ENCODE measurements around the gene DCAF8. TPM values are rescaled to one million over a fixed set of nuclear protein-coding genes. Genes with fewer than 3 reads are reported as not detected.

DCAF8 gene
- total RNA-seq, 1 donor from 2014 or later: 88.4 TPM

- DNase-seq (ENCODE audit: low spot score): no peak
- H3K27me3 Mint-ChIP-seq (ENCODE audit: low read depth): no peaks in the 10 kb centered on the region
- peaks cover 53% of the 10 kb centered on the region for H3K4me1 Mint-ChIP-seq (ENCODE audit: low read depth)
- TF ChIP-seq CTCF (IDR thresholded peaks at IDR 0.05): no peak
- no peaks in the 10 kb centered on the region for H3K9me3 Mint-ChIP-seq (ENCODE audit: low read depth)
- peak within 1 kb of the TSS; percentile 89 for H3K4me3 Mint-ChIP-seq (ENCODE audit: unreplicated experiment)
- peak within 1 kb of the TSS; percentile 99 for H3K27ac Mint-ChIP-seq (ENCODE audit: unreplicated experiment)
- H3K36me3 Mint-ChIP-seq (ENCODE audit: low read depth): peaks cover 16% of the 10 kb centered on the region
Observed at GRCh38 chr1:160205242-160206035, 56.9 kb downstream of the DCAF8 start, which contains the start of gene PEA15. Gene PEA15 (plus strand): TSS chr1:160205384. CDS start chr1:160211545, 6,161 bp downstream.

GRCh38 chr1:160204526-160205241 is 57.7 kb downstream of the DCAF8 start:
- Mint-ChIP-seq H3K36me3 (ENCODE audit: low read depth) (peaks cover 14% of the 10 kb centered on the region), H3K4me3 (ENCODE audit: unreplicated experiment) (peak overlapping the region; percentile 89), H3K27me3 (ENCODE audit: low read depth) (no peaks in the 10 kb centered on the region), H3K9me3 (ENCODE audit: low read depth) (no peaks in the 10 kb centered on the region), H3K27ac (ENCODE audit: unreplicated experiment) (peak overlapping the region; percentile 99), H3K4me1 (ENCODE audit: low read depth) (peaks cover 45% of the 10 kb centered on the region)
- TF ChIP-seq CTCF (IDR thresholded peaks at IDR 0.05): no peak
- DNase-seq (ENCODE audit: low spot score): no peak

GRCh38 chr1:160200786-160201185 is 61.6 kb downstream of the DCAF8 start:
- no peaks in the 10 kb centered on the region for H3K9me3 Mint-ChIP-seq (ENCODE audit: low read depth)
- TF ChIP-seq CTCF (IDR thresholded peaks at IDR 0.05): no peak
- no peaks in the 10 kb centered on the region for H3K27me3 Mint-ChIP-seq (ENCODE audit: low read depth)
- no peak for DNase-seq (ENCODE audit: low spot score)
- H3K4me3 Mint-ChIP-seq (ENCODE audit: unreplicated experiment): no peak overlapping the region
- H3K36me3 Mint-ChIP-seq (ENCODE audit: low read depth): no peaks in the 10 kb centered on the region
- H3K4me1 Mint-ChIP-seq (ENCODE audit: low read depth): peaks cover 10% of the 10 kb centered on the region
- no peak overlapping the region for H3K27ac Mint-ChIP-seq (ENCODE audit: unreplicated experiment)

GRCh38 chr1:160197231-160197630 is 65.1 kb downstream of the DCAF8 start:
- no peak for DNase-seq (ENCODE audit: low spot score)
- Mint-ChIP-seq H3K4me3 (ENCODE audit: unreplicated experiment) (no peak overlapping the region), H3K4me1 (ENCODE audit: low read depth) (no peaks in the 10 kb centered on the region), H3K36me3 (ENCODE audit: low read depth) (no peaks in the 10 kb centered on the region), H3K9me3 (ENCODE audit: low read depth) (no peaks in the 10 kb centered on the region), H3K27ac (ENCODE audit: unreplicated experiment) (no peak overlapping the region), H3K27me3 (ENCODE audit: low read depth) (no peaks in the 10 kb centered on the region)
- TF ChIP-seq CTCF (IDR thresholded peaks at IDR 0.05): no peak

GRCh38 chr1:160196143-160196542 is 66.2 kb downstream of the DCAF8 start:
- H3K27me3 Mint-ChIP-seq (ENCODE audit: low read depth): no peaks in the 10 kb centered on the region
- H3K36me3 Mint-ChIP-seq (ENCODE audit: low read depth): no peaks in the 10 kb centered on the region
- no peak for TF ChIP-seq CTCF (IDR thresholded peaks at IDR 0.05)
- H3K4me1 Mint-ChIP-seq (ENCODE audit: low read depth): no peaks in the 10 kb centered on the region
- H3K9me3 Mint-ChIP-seq (ENCODE audit: low read depth): no peaks in the 10 kb centered on the region
- H3K4me3 Mint-ChIP-seq (ENCODE audit: unreplicated experiment): no peak overlapping the region
- DNase-seq (ENCODE audit: low spot score): no peak
- no peak overlapping the region for H3K27ac Mint-ChIP-seq (ENCODE audit: unreplicated experiment)
